Gastrocnemius medialis (tissue), 4 donors: ENCODE measurements around the gene PACSIN2. TPM values are rescaled to one million over a fixed set of nuclear protein-coding genes. Genes with fewer than 3 reads are reported as not detected.
A peak's percentile ranks its signal among the peaks of the same experiment; 100 is the strongest.

ENCODE experiments used
- ATAC-seq, 2 donors: fragments of 150-250 bp; one replicate each; pipeline ENCODE4 v1.9.1; 2016
- DNase-seq, 2 donors: peaks; one replicate each; pipeline ENCODE4 v3.0.0-alpha.2; 2019
- H3K27ac ChIP-seq, 4 donors: fragments of 200-600 bp; sonication (generic); 1 replicate in 1 of 4; 2 replicates in 3 of 4; pipeline ENCODE4 v1.5.1; 2016 to 2018; ENCODE audit warnings: mild to moderate bottlenecking in 2 of 4, moderate library complexity in 1 of 4
- H3K27me3 ChIP-seq, 3 donors: fragments of 200-600 bp; sonication (generic) in 2 of 3; 1 replicate in 1 of 3; 2 replicates in 2 of 3; pipeline versions ENCODE4 v1.5.1 to v1.6.0; 2016 to 2019; ENCODE audit warnings: mild to moderate bottlenecking in 1 of 3, moderate library complexity in 1 of 3
- H3K36me3 ChIP-seq, 2 donors: fragments of 200-600 bp; sonication (generic) in 1 of 2; one replicate each; pipeline ENCODE4 v1.5.1; 2017 to 2018
- H3K4me1 ChIP-seq, 2 donors: fragments of 200-600 bp; sonication (generic) in 1 of 2; one replicate each; pipeline ENCODE4 v1.5.1; 2016 to 2017; ENCODE audit warnings: mild to moderate bottlenecking in 2 of 2
- H3K4me3 ChIP-seq, 4 donors: fragments of 200-600 bp; sonication (generic) in 3 of 4; 1 replicate in 1 of 4; 2 replicates in 3 of 4; pipeline ENCODE4 v1.5.1; 2016 to 2019; ENCODE audit warnings: mild to moderate bottlenecking in 2 of 4
- H3K9me3 ChIP-seq, 3 donors: fragments of 200-600 bp; sonication (generic) in 2 of 3; 1 replicate in 1 of 3; 2 replicates in 2 of 3; pipeline ENCODE4 v1.5.1; 2016 to 2019
- POLR2A ChIP-seq, 2 donors: fragments of 450-650 bp; IDR thresholded peaks; one replicate each; pipeline ENCODE4 v1.6.1; 2017; ENCODE audit warnings: antibody characterized with exemption in 2 of 2, mild to moderate bottlenecking in 2 of 2, moderate library complexity in 2 of 2
- in situ Hi-C, 4 donors: fragments of 200-750 bp; cut with MboI; loops; one replicate each; pipeline versions ENCODE4 v1.15.0 to v1.8.0; 2017; ENCODE audit warnings: low sequenced_read_pairs in 4 of 4
- intact Hi-C: fragments of 100-400 bp; cut with DNase I; formaldehyde crosslinking; loops from one replicate; pipeline ENCODE4 v1.15.1; 2023; ENCODE audit warnings: low total_unique reads
- total RNA-seq, 4 donors: library from RNA; depleted of rRNA; stranded (reverse); fragments of >200 nt; gene quantifications; one replicate each; pipeline versions ENCODE4 v1.1.0 to v1.2.3, GENCODE V29; 2016
- TF ChIP-seq, protein P1 (sequence below), 5 experiments: fragments of 450-650 bp in 3 of 5; fragments of 200-600 bp in 2 of 5; sonication (generic) in 2 of 5; IDR thresholded peaks in 4 of 5; conservative IDR thresholded peaks in 1 of 5; 1 replicate in 4 of 5; 2 replicates in 1 of 5; pipeline ENCODE4 v1.5.1; 2016 to 2019; ENCODE audit warnings: antibody characterized with exemption in 5 of 5, mild to moderate bottlenecking in 3 of 5, moderate library complexity in 3 of 5

The PACSIN2 gene
- total RNA-seq, 4 donors from 2014 or later = 37.3 to 45.9 (median 39.8) TPM

DNA sequence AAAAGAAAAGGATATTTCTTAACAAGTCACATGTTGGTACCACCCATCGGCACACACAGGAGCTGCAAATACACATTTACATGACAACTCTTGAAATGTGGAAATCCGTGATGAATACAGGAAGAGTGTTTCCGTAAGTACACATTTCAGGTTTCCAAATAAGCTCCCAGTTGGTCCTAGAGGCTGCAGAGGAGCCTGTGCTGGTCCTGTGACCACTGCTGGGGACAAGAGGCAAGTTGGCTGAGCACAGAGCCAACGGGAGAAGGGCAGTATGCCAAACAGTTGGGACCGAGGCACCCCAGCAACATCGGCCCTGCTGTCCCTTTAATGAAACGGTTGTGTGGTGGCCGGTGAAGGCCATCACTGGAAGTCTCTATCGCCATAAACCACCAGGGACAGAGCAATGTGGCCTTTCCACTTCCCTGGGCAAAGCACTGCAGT lies 119.4 kb downstream of the PACSIN2 start:
- in situ Hi-C loops = no loop called here
- no peak for DNase-seq
- peak overlapping the region; percentile 43 to 87 (median 62) for H3K27ac ChIP-seq

DNA sequence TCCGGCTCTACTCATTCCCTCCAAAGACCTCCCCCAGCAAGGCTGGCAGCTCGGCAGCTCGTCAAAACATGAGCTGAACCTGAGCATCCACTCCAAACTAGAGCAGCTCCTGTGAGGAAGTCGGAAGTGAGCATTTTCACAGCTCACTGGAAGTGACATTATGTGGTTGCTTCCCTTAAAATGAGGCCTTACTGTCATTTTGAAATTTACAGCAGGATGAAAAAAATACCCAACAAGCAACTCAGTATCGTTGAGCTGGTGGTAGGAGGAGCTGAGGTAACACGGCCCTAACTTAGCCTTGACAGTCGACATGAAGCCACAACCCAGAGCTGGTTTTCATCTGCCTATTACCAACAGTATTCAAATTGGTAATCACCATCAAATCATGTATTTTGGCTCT lies 119.9 kb downstream of the PACSIN2 start:
- H3K9me3 ChIP-seq = no peaks in the 10 kb centered on the region
- no peak overlapping the region for H3K4me3 ChIP-seq
- DNase-seq (no peak), ATAC-seq (no peak)
- H3K36me3 ChIP-seq = peaks cover 0 to 8% of the 10 kb centered on the region in 2 donors
- H3K4me1 ChIP-seq = peaks cover 50 to 56% of the 10 kb centered on the region in 2 donors
- peak overlapping the region; percentile 43 to 87 (median 62) for H3K27ac ChIP-seq
- intact Hi-C loops = no loop called here
- TF ChIP-seq, protein P1, sequence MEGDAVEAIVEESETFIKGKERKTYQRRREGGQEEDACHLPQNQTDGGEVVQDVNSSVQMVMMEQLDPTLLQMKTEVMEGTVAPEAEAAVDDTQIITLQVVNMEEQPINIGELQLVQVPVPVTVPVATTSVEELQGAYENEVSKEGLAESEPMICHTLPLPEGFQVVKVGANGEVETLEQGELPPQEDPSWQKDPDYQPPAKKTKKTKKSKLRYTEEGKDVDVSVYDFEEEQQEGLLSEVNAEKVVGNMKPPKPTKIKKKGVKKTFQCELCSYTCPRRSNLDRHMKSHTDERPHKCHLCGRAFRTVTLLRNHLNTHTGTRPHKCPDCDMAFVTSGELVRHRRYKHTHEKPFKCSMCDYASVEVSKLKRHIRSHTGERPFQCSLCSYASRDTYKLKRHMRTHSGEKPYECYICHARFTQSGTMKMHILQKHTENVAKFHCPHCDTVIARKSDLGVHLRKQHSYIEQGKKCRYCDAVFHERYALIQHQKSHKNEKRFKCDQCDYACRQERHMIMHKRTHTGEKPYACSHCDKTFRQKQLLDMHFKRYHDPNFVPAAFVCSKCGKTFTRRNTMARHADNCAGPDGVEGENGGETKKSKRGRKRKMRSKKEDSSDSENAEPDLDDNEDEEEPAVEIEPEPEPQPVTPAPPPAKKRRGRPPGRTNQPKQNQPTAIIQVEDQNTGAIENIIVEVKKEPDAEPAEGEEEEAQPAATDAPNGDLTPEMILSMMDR (IDR thresholded peaks at IDR 0.05 in 4 of 5, conservative IDR thresholded peaks at IDR 0.05 in 1 of 5) = no peak
- TF ChIP-seq POLR2A (IDR thresholded peaks at IDR 0.05) = no peak
- in situ Hi-C loops = no loop called here
- H3K27me3 ChIP-seq = no peaks in the 10 kb centered on the region

More for the DNA sequence above, 119.4 kb downstream of the PACSIN2 start:
- no peak for TF ChIP-seq POLR2A (IDR thresholded peaks at IDR 0.05)
- TF ChIP-seq, protein P1 (IDR thresholded peaks at IDR 0.05 in 4 of 5, conservative IDR thresholded peaks at IDR 0.05 in 1 of 5) = no peak
- intact Hi-C loops = no loop called here
- peaks cover 55 to 61% of the 10 kb centered on the region in 2 donors for H3K4me1 ChIP-seq
- peak in 1 of 2 donors; percentile 29 for ATAC-seq
- H3K27me3 ChIP-seq = no peaks in the 10 kb centered on the region
- H3K9me3 ChIP-seq = no peaks in the 10 kb centered on the region
- H3K36me3 ChIP-seq = peaks cover 0 to 4% of the 10 kb centered on the region in 2 donors
- no peak overlapping the region for H3K4me3 ChIP-seq

DNA sequence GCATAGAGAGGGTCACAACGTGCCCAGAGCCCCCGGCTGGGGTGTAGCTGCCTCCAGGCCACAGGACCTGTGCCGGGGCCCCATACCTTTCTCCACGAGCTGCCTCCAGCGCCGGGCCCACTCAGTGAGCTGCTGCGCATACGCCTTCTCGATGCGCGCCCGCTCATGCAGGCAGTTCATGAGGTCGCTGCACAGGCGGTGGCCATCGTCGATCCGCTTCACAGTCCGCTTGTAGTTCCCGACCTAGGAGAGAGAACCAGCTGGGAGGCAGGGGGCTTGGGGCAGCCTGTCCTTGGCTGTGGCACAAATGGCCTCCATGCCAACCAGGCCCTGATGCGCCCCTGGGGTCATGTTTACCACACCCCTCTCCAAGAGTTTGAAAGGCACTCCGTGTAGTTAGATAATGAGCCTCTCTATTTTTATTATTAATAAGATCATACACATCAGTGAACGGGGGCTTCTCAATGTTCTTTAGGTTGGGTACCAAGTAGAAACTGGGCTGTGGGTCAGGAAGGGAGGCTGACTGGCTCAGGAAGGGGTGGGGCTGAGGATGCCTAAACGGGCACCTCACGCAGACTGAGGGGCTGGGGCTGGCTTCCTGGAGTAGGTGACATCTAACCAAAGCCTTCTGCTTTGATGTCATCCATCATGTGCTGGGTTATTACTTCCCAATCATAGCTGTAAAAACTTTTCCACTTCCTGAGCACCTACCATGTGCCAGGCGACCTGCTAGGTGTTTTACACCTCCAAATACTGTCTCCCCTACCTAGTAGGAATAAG lies 121.4 kb downstream of the PACSIN2 start:
- Histone ChIP-seq H3K4me3 (no peak overlapping the region), H3K27me3 (no peaks in the 10 kb centered on the region), H3K36me3 (peaks cover 0 to 18% of the 10 kb centered on the region in 2 donors), H3K27ac (peak overlapping the region; percentile 80 to 87 (median 83)), H3K9me3 (no peaks in the 10 kb centered on the region), H3K4me1 (peaks cover 46 to 56% of the 10 kb centered on the region in 2 donors)
- in situ Hi-C loops (no loop called here), intact Hi-C loops (no loop called here)
- DNase-seq (no peak), ATAC-seq (no peak)
- TF ChIP-seq, protein P1 (IDR thresholded peaks at IDR 0.05 in 4 of 5, conservative IDR thresholded peaks at IDR 0.05 in 1 of 5) = no peak
- TF ChIP-seq POLR2A (IDR thresholded peaks at IDR 0.05) = no peak

DNA sequence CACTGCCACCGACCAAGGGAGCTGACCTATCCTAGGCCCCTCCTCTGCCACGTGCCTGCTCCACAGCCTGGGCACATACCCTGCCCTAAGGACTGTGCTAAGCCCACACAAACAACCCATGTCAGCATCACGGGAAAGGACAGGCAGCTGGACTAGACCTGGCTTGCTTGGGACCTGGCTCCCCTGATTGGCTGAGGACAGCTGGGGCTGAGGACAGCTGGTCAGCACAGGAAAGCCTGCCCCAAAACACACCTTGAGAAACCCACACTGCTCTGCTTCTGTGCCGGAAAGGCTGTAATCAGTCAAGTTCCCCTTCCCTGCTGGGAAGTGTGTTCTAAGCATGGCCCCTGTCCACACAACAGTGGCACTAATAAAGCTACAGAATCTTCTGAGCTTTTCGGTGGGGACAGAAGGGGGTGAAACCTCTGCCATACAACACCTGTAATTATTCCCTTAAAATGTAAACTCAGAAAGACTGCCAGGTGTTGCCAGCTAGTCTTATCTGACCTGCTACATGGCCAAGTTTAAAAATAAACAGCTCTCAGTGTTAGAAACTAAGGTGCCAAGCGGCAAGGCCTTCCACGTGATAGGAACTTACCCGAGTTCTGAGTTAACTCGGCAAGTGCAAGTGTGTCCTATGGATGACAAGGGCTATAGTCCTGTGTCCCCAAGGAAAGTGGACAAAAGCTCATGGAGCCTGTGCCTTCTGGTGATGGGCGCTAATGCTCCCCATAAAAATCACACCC lies 122.2 kb downstream of the PACSIN2 start:
- in situ Hi-C loops = no loop called here
- H3K9me3 ChIP-seq = no peaks in the 10 kb centered on the region
- peak overlapping the region; percentile 80 to 87 (median 83) for H3K27ac ChIP-seq
- H3K4me1 ChIP-seq = peaks cover 46 to 54% of the 10 kb centered on the region in 2 donors
- peaks cover 0 to 24% of the 10 kb centered on the region in 2 donors for H3K36me3 ChIP-seq
- TF ChIP-seq, protein P1 (IDR thresholded peaks at IDR 0.05 in 4 of 5, conservative IDR thresholded peaks at IDR 0.05 in 1 of 5) = no peak
- TF ChIP-seq POLR2A (IDR thresholded peaks at IDR 0.05) = peak; percentile 20 to 49
- H3K27me3 ChIP-seq = no peaks in the 10 kb centered on the region
- ATAC-seq = peak; percentile 83 to 86
- DNase-seq = peak; percentile 73 to 77
- intact Hi-C loops = loop anchor here (1.0 kb wide), 1 partner anchor 10 kb away; no protein-coding TSS in a partner anchor
- H3K4me3 ChIP-seq = no peak overlapping the region
